GM19351 (cell line): ENCODE data around the gene SEMA4G.
"Not testable (repeated sequence)": the region's sequence is repeated elsewhere in the genome, so short reads cannot be mapped to it uniquely, and the experiment has no call there.

Experiments
- ATAC-seq: cut with Tn5 transposase; IDR thresholded peaks from one replicate; pipeline ENCODE4 v1.9.1; 2021; ENCODE audit warnings: mild to moderate bottlenecking, moderate library complexity; ENCODE audit not compliant: unreplicated experiment

Gene SEMA4G

GRCh38 chr10:100970914-100971811, 1.9 kb downstream of the SEMA4G start:
- ATAC-seq: no peak

DNA sequence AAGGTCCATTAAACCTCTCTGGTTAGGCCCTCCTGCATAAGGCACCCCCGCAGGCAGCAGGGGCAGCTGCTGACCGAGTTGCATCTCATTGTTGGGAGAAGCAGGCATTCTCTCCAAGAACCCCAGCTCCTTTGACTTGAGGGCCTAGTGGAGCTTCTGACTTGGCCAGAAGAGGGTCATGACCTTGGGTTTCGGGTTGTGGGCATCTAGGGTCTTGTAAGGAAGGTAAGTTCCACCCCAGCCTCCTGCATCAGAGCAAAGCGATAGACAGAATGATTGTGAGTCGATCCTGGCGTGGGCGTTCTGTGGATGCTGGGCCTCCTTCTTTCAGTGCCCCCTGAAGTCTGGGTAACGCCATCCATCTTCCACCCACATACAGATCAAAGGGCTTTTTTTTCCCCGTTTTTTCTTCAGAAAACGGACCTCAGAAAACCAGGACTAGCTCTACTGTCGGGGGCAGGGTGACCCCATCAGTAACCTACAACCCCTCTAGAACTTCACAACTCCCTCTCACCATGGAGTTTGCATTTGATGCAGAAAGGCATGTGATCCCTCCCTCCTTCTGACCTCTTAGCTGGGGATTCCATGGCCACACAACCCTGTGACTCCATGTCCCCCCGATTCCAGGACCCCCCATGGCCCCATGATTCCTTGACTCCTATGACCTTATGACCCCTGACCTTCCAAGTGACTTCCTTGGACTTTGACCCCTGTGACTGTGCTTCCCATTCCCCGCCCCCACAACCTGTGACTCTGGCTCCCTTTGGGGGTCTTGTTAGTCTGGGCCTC, 3.0 kb downstream of the SEMA4G start:
- ATAC-seq: no peak

DNA sequence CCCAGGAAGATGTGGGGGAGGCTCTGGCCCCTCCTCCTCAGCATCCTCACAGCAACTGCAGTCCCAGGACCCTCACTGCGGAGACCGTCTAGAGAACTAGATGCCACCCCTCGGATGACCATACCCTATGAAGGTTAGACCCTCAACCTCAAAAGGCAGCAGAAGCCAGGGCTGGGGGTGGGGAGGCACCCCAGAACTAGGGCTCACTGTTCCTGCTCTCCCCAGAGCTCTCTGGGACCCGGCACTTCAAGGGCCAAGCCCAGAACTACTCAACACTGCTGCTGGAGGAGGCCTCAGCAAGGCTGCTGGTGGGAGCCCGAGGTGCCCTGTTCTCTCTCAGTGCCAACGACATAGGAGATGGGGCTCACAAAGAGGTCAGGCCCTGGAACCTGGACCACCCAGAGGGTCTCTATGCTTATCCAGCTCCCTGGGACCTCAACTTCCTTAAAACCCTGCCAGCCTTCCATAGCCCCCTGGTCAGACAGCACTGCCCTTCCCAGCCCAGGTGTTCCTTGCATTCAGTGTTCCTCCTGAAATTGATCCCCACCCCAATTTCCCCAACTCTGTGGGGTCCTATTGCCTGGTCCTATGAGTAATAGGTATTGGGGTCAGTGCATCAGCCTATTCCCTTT, 3.7 kb downstream of the SEMA4G start:
- ATAC-seq: no peak

GRCh38 chr10:100975397-100975796, 6.1 kb downstream of the SEMA4G start:
- ATAC-seq: not testable (repeated sequence)

GRCh38 chr10:100976906-100977305, 7.6 kb downstream of the SEMA4G start:
- no peak for ATAC-seq

GRCh38 chr10:100977436-100977835, 8.1 kb downstream of the SEMA4G start:
- ATAC-seq: no peak

DNA sequence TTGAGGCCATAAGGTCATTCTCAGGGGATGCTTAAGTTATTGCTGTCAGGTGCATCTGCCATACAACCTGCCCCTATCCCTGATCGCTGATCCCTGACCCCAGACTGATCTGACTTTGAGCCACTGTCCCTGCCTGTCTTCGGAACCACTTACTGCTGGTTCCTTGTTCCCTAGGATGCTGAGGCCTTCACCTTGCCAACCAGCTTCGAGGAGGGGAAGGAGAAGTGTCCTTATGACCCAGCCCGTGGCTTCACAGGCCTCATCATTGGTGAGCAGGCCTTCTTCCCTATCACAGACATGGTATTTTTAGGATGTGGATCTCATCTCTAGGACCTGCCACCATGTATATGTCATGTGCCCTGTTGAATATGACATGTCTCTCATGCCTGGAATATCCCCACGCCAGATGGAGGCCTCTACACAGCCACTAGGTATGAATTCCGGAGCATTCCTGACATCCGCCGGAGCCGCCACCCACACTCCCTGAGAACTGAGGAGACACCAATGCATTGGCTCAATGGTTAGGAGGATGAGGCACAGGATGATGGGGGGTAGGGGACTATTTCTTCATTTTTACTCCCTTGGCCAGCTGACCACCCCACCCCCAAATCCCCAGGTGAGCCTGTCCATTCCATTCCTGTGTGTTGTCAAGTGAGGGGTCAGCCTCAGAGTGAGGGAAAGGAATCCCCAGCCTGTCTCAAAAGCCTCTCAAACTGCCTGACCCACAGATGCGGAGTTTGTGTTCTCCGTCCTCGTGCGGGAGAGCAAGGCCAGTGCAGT, 9.0 kb downstream of the SEMA4G start:
- ATAC-seq: no peak

GRCh38 chr10:100978901-100979195, 9.5 kb downstream of the SEMA4G start:
- ATAC-seq: no peak

DNA sequence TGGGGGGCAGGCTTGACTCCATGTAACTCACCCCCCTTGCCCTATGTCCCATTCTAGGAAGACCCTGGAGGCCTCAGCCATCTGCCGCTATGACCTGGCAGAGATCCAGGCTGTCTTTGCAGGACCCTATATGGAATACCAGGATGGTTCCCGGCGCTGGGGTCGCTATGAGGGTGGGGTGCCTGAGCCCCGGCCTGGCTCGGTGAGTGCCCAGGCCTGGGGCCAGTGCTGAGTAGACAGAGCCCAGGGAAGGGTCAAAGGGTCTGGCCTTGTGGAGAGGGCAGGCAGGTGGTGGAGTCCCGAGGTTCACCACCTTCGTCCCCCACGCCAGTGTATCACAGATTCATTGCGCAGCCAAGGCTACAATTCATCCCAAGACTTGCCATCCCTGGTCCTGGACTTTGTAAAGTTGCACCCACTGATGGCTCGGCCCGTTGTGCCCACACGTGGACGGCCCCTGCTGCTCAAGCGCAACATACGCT, 10.5 kb downstream of the SEMA4G start:
- no peak for ATAC-seq

GRCh38 chr10:100980311-100980710, 11.0 kb downstream of the SEMA4G start:
- ATAC-seq: no peak

GRCh38 chr10:100980711-100981110, 11.4 kb downstream of the SEMA4G start:
- ATAC-seq: no peak

- no peak for ATAC-seq
Observed at GRCh38 chr10:100981178-100981772, 12.0 kb downstream of the SEMA4G start.

- no peak for ATAC-seq
Observed at GRCh38 chr10:100982916-100983830, 13.9 kb downstream of the SEMA4G start.

GRCh38 chr10:100983868-100984671, 14.8 kb downstream of the SEMA4G start:
- ATAC-seq: no peak

DNA sequence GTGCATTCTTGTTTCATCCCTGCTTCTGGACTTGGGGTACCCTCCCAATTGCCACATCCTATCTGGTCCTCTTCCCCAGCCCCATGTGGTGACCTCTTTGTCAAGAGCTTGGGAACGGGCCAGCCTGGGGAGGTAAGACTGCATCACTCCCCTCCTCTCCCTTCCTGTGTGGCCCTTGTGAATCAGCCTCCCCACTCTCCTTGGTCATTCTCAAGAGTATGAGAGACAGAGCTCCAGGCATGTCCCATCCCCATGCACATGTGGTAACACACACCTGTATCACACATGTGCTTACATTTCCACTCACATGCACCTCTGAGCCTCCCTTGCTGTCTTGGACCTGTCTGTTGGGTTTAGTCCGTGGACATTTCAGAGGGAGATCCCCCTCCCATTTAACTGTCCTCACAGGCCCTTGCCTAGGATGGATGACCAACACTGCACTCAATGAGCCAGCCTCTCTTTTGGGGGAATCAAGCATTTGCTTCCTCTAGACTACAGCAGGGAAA, 15.4 kb downstream of the SEMA4G start:
- ATAC-seq: no peak

DNA sequence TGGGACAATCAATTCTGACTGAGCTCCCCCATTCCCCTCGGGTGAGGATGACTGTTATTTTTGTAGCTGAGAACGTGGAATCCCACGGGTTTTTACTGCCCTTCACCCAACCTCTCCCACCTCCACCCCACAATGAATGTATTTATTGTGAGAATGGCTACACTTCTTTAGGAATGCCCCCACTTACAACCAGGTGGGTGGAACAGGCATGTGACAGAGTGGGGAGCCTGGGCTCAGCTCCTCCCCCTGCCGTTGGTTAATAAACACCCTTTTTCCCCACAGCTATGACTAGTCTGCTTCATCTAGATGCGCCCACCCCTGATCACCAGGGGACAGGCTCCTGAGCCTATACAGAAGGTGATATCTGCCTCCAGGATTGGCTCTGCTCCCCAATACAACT, 16.0 kb downstream of the SEMA4G start:
- ATAC-seq: no peak

- ATAC-seq: peak; percentile 7
Observed at GRCh38 chr10:100986623-100986951, 17.3 kb downstream of the SEMA4G start.

GRCh38 chr10:100986952-100987684, 17.8 kb downstream of the SEMA4G start, which contains the start of the genes MRPL43 and TWNK:
Gene MRPL43 (minus strand): TSS chr10:100987497. CDS start chr10:100987443, 54 bp downstream.
Gene TWNK (plus strand): TSS chr10:100987543. CDS start chr10:100988211, 668 bp downstream.
- ATAC-seq: peak; percentile 78
